H9 (cell line): Measurements from ENCODE around the gene GRB10. TPM values are rescaled to one million over a fixed set of nuclear protein-coding genes. Genes with fewer than 3 reads are reported as not detected.

Source experiments
- DNase-seq: peaks from one replicate; pipeline ENCODE4 v3.0.0-alpha.2; 2017
- H2AFZ ChIP-seq: one replicate; pipeline ENCODE4 v1.6.1; 2013; ENCODE audit warnings: mild to moderate bottlenecking, low read length, control low read depth, moderate library complexity
- H2AK5ac ChIP-seq: 2 replicates; pipeline ENCODE4 v1.6.1; 2013; ENCODE audit warnings: low read length, control low read depth, mixed read lengths; ENCODE audit not compliant: insufficient read length
- H2BK120ac ChIP-seq: one replicate; pipeline ENCODE4 v1.6.1; 2013; ENCODE audit warnings: low read depth, mild to moderate bottlenecking, low read length, control low read depth, inconsistent platforms; ENCODE audit not compliant: poor library complexity, severe bottlenecking
- H2BK12ac ChIP-seq: 2 replicates; pipeline ENCODE4 v1.6.1; 2013; ENCODE audit warnings: low read length, control low read depth, mixed read lengths, low read depth; ENCODE audit not compliant: insufficient read length
- H2BK15ac ChIP-seq: 2 replicates; pipeline ENCODE4 v1.6.1; 2013; ENCODE audit warnings: low read depth, low read length, control low read depth
- H2BK20ac ChIP-seq: one replicate; pipeline ENCODE4 v1.6.1; 2013; ENCODE audit warnings: low read depth, mild to moderate bottlenecking, low read length, control low read depth, inconsistent platforms; ENCODE audit not compliant: poor library complexity, severe bottlenecking
- H2BK5ac ChIP-seq: 2 replicates; pipeline ENCODE4 v1.6.1; 2013; ENCODE audit warnings: low read length, control low read depth, mixed read lengths; ENCODE audit not compliant: insufficient read length
- H3K14ac ChIP-seq: 2 replicates; pipeline ENCODE4 v1.6.1; 2013; ENCODE audit warnings: low read length, control low read depth; ENCODE audit not compliant: insufficient read depth
- H3K18ac ChIP-seq: 2 replicates; pipeline ENCODE4 v1.6.1; 2013; ENCODE audit warnings: low read depth, mild to moderate bottlenecking, mixed read lengths, low read length, control low read depth; ENCODE audit not compliant: insufficient read length
- H3K23ac ChIP-seq: 2 replicates; pipeline ENCODE4 v1.6.1; 2013; ENCODE audit warnings: low read length, control low read depth, mixed read lengths, low read depth; ENCODE audit not compliant: insufficient read length
- H3K23me2 ChIP-seq: 2 replicates; pipeline ENCODE4 v1.6.1; 2013; ENCODE audit warnings: low read depth, mild to moderate bottlenecking, mixed read lengths, low read length, control low read depth; ENCODE audit not compliant: insufficient read length, poor library complexity, severe bottlenecking
- H3K27ac ChIP-seq: 2 replicates; pipeline ENCODE4 v1.5.1; 2013; ENCODE audit warnings: low read length, control low read depth, mixed read lengths, low read depth; ENCODE audit not compliant: insufficient read length
- H3K27me3 ChIP-seq: 2 replicates; pipeline ENCODE4 v1.6.1; 2013; ENCODE audit warnings: low read length, control low read depth, inconsistent platforms; ENCODE audit not compliant: insufficient read depth
- H3K4ac ChIP-seq: 2 replicates; pipeline ENCODE4 v1.6.1; 2013; ENCODE audit warnings: low read depth, mild to moderate bottlenecking, control low read depth, inconsistent platforms, low read length, moderate library complexity
- H3K4me1 ChIP-seq: 2 replicates; pipeline ENCODE4 v1.6.1; 2013; ENCODE audit warnings: low read length, control low read depth, inconsistent platforms; ENCODE audit not compliant: insufficient read depth
- H3K4me2 ChIP-seq: 2 replicates; pipeline ENCODE4 v1.6.1; 2013; ENCODE audit warnings: low read length, control low read depth, mixed read lengths; ENCODE audit not compliant: insufficient read length, insufficient read depth
- H3K56ac ChIP-seq: 2 replicates; pipeline ENCODE4 v1.6.1; 2013; ENCODE audit warnings: low read depth, mild to moderate bottlenecking, mixed read lengths, low read length, control low read depth; ENCODE audit not compliant: insufficient read length
- H3K79me1 ChIP-seq: 2 replicates; pipeline ENCODE4 v1.6.1; 2013; ENCODE audit warnings: low read depth, mild to moderate bottlenecking, moderate library complexity, low read length, control low read depth, inconsistent platforms; ENCODE audit not compliant: insufficient read depth, poor library complexity, severe bottlenecking
- H3K79me2 ChIP-seq: 2 replicates; pipeline ENCODE4 v1.6.1; 2013; ENCODE audit warnings: low read length, control low read depth, inconsistent platforms; ENCODE audit not compliant: insufficient read depth
- H3K9ac ChIP-seq: 2 replicates; pipeline ENCODE4 v1.6.1; 2013; ENCODE audit warnings: low read length, control low read depth, mixed read lengths; ENCODE audit not compliant: insufficient read length; ENCODE audit errors: extremely low read depth
- H3K9me3 ChIP-seq: one replicate; pipeline ENCODE4 v1.6.1; 2013; ENCODE audit warnings: low read depth, low read length, inconsistent platforms; ENCODE audit not compliant: control insufficient read depth
- H3T11ph ChIP-seq: one replicate; pipeline ENCODE4 v1.6.1; 2013; ENCODE audit warnings: mild to moderate bottlenecking, low read length, control low read depth, inconsistent platforms
- H4K20me1 ChIP-seq: one replicate; pipeline ENCODE4 v1.6.1; 2013; ENCODE audit not compliant: control insufficient read depth, insufficient read length, insufficient read depth
- H4K5ac ChIP-seq: 2 replicates; pipeline ENCODE4 v1.6.1; 2013; ENCODE audit warnings: low read depth, mild to moderate bottlenecking, mixed read lengths, low read length, control low read depth; ENCODE audit not compliant: insufficient read length
- H4K8ac ChIP-seq: replicated peaks from 2 replicates; pipeline ENCODE4 v1.6.1; 2013; ENCODE audit warnings: low read length, control low read depth, mixed read lengths, low read depth; ENCODE audit not compliant: insufficient read length
- H4K91ac ChIP-seq: 2 replicates; pipeline ENCODE4 v1.6.1; 2013; ENCODE audit warnings: low read depth, mild to moderate bottlenecking, moderate library complexity, mixed read lengths, low read length, control low read depth; ENCODE audit not compliant: insufficient read length
- H3K27ac Mint-ChIP-seq, 3 experiments: 2 replicates in 2 of 3; 3 replicates in 1 of 3; pipeline ENCODE4 v1.8.0; 2020 to 2021; ENCODE audit warnings: mixed read lengths in 3 of 3, mild to moderate bottlenecking in 1 of 3, moderate library complexity in 1 of 3
- H3K27me3 Mint-ChIP-seq: 2 replicates; pipeline ENCODE4 v1.8.0; 2021; ENCODE audit warnings: low read depth, mild to moderate bottlenecking, moderate library complexity, mixed read lengths
- H3K36me3 Mint-ChIP-seq, 3 experiments: 2 replicates in 2 of 3; 3 replicates in 1 of 3; pipeline ENCODE4 v1.8.0; 2020 to 2021; ENCODE audit warnings: low read depth in 3 of 3, mixed read lengths in 3 of 3; ENCODE audit not compliant: insufficient read depth in 1 of 3
- H3K4me1 Mint-ChIP-seq, 2 experiments: 2 replicates each; pipeline ENCODE4 v1.8.0; 2020; ENCODE audit warnings: mixed read lengths in 2 of 2
- H3K4me3 Mint-ChIP-seq, 2 experiments: 2 replicates in 1 of 2; 3 replicates in 1 of 2; pipeline ENCODE4 v1.8.0; 2020 to 2021; ENCODE audit warnings: mild to moderate bottlenecking in 2 of 2, mixed read lengths in 2 of 2, moderate library complexity in 1 of 2
- H3K9me3 Mint-ChIP-seq, 2 experiments: 2 replicates in 1 of 2; 3 replicates in 1 of 2; pipeline ENCODE4 v1.8.0; 2020; ENCODE audit warnings: mild to moderate bottlenecking in 2 of 2, mixed read lengths in 2 of 2, moderate library complexity in 1 of 2
- WGBS: extraction: QIAGEN DNeasy Blood & Tissue Kit; methylation state at CpG from one replicate; pipeline ENCODE4 v1.1.7; 2013; ENCODE audit warnings: missing lambda C conversion rate, low lambda C conversion rate, mixed read lengths; ENCODE audit not compliant: insufficient read length; ENCODE audit errors: extremely low coverage; 5-methylcytosine and 5-hydroxymethylcytosine counted together
- total RNA-seq: library from RNA; stranded (reverse); gene quantifications from 2 replicates; pipeline ENCODE4 v1.2.1, GENCODE V29; 2021
- TF ChIP-seq, protein P1 (sequence below): fragments of 200-600 bp; sonication (generic); conservative IDR thresholded peaks from 3 replicates; pipeline ENCODE4 v1.8.0; 2021; ENCODE audit warnings: antibody characterized with exemption, mild to moderate bottlenecking

Gene GRB10
- total RNA-seq, 1 experiment from 2014 or later = 108 TPM

DNA sequence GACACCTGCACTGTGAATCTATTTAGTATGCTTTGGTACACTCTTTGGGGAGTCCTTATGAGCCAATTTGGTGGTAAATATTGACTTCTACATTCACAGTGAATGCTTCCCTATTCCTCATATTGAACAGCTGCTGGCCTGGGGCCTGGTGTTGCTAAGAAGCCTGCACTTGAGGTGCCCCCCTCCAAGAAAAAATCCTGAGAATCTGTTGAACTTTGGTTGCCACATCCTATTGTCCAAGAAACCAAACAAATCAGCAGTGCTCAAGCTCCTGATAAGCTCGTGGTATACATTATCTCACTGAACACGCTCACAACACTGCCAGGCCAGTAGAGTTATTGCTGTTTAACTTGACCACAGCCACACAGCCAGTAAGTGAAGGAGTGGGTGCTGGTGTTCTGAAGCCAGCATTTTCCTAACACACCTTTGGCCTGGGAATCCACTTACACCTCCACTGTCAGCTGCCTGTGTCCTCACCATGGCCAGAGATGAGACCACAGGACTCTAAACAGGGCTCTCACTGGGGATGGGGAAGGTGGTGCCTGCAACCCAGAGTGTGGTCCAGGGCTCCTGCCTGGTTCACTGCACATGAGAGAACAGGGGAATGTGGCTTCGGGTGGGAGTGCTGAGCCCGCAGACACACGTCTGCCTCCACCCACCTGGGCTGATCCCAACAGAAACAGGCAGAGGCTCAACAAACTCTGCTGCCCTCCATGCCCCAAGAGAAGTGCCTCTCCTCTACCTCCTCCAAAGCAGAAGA lies 224.2 kb downstream of the GRB10 start:
- Histone ChIP-seq H3K9ac (no peak overlapping the region), H3K27ac (no peak overlapping the region), H3T11ph (no peak overlapping the region), H3K56ac (no peak overlapping the region), H3K4me2 (no peak overlapping the region), H3K4ac (no peak overlapping the region), H2AFZ (no peak overlapping the region), H3K23ac (no peak overlapping the region), H2BK12ac (no peak overlapping the region), H3K79me2 (no peaks in the 10 kb centered on the region), H2BK20ac (no peak overlapping the region), H3K23me2 (no peaks in the 10 kb centered on the region), H4K91ac (no peak overlapping the region), H3K14ac (no peak overlapping the region; the same call in 1 of the 2 replicates), H3K27me3 (no peaks in the 10 kb centered on the region), H2AK5ac (no peak overlapping the region), H2BK120ac (no peak overlapping the region), H2BK5ac (no peak overlapping the region), H3K9me3 (no peaks in the 10 kb centered on the region), H4K20me1 (no peaks in the 10 kb centered on the region), H2BK15ac (no peak overlapping the region), H3K4me1 (peaks cover 3% of the 10 kb centered on the region; the same call in 1 of the 2 replicates), H3K18ac (no peak overlapping the region), H4K5ac (no peak overlapping the region), H4K8ac (no peak overlapping the region), H3K79me1 (no peaks in the 10 kb centered on the region)
- Mint-ChIP-seq H3K9me3 (no peaks in the 10 kb centered on the region), H3K4me3 (no peak overlapping the region), H3K4me1 (peaks cover 28 to 53% of the 10 kb centered on the region in 2 experiments), H3K36me3 (no peaks in the 10 kb centered on the region), H3K27me3 (no peaks in the 10 kb centered on the region; the same call in 1 of the 2 replicates), H3K27ac (no peak overlapping the region; a peak in 1 of 7 replicates)
- TF ChIP-seq, protein P1, sequence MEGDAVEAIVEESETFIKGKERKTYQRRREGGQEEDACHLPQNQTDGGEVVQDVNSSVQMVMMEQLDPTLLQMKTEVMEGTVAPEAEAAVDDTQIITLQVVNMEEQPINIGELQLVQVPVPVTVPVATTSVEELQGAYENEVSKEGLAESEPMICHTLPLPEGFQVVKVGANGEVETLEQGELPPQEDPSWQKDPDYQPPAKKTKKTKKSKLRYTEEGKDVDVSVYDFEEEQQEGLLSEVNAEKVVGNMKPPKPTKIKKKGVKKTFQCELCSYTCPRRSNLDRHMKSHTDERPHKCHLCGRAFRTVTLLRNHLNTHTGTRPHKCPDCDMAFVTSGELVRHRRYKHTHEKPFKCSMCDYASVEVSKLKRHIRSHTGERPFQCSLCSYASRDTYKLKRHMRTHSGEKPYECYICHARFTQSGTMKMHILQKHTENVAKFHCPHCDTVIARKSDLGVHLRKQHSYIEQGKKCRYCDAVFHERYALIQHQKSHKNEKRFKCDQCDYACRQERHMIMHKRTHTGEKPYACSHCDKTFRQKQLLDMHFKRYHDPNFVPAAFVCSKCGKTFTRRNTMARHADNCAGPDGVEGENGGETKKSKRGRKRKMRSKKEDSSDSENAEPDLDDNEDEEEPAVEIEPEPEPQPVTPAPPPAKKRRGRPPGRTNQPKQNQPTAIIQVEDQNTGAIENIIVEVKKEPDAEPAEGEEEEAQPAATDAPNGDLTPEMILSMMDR = no peak
- WGBS = no CpG with 5 or more reads among the region's 5 CpGs
- DNase-seq = no peak
